NCI-H226 (cell line): Measurements from ENCODE around the gene PKP1.

ENCODE experiments used
- DNase-seq: peaks from one replicate; pipeline ENCODE4 v3.0.0-alpha.2; 2015

The PKP1 gene

DNA sequence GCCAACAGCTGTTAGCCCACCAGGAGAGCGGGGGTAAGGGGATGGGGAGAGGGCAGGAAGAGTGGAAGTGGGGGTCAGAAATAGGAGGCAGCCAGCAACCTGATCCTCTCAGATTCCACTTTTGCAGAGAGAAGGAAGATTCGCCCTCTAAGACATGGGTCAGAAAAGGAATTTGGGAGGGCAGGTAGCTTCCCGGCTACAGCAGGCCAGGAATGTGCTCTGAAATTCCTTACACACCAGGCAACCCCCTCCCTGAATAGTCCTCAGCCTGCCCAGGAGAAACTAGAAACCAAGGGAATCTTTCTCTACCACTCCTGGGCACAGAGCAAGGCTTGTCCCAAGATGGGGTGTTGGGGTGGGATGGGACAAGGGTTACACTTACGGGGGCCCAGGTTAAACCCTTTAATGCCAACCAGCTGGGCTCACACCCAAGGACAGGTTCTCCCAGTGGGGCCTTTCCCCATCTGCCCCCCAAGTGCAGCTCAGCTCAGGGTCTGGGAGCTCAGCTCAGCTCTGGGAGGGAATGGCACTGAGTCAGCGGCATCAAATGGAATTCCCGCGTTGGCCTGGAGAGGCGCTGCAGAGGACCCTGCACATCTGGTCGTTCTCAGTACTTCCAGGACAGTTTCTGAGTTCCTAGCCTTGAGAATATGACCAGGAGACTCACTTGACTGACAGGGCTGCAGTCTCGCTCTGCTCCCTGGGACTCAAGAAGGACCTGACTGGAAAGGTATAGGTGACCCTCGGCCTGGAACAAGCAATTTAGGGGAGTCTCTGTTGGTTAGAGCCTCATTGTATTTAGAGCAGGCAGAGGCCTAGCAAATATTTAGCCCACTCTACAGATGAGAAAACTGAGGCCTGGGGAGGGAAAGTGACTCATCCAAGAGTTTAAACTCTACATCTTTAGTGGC, 93.4 kb downstream of the PKP1 start:
- DNase-seq, result peak; percentile 86

GRCh38 chr1:201377611-201378092, 94.3 kb downstream of the PKP1 start, which contains the start of gene TNNT2:
Gene TNNT2 (minus strand): TSS chr1:201377680. CDS start chr1:201373254, 4,426 bp downstream.
- DNase-seq, result no peak

- DNase-seq, result no peak
These were observed 95.5 kb downstream of the PKP1 start for GRCh38 chr1:201378804-201379203.

DNA sequence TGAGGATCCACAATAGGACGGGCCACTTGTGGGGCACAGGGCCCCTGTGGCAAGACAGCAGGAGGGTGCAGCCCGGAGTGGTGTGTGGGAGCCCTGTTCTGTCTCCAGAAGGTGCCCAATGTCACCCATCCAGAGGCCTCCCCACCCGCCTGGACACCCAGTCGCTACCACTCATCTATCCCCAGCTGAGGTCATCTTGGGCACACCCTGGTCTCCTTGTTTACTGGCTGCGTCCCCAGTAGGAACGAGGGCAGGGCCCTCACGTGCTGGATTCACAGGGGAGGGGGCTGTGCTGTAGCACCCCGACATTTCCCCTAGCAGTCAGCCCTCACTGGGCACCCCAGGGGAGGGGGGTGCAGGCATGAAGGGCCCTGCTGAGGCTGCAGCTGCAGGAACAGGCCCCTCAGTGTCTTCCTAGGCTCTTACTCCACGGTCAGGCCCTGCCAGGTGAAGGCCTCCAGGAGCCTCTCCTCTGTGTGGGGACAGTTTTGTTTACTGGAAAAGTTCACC, 96.5 kb downstream of the PKP1 start:
- no peak for DNase-seq

- DNase-seq, result no peak
These were observed 97.8 kb downstream of the PKP1 start for GRCh38 chr1:201381130-201381529.
